WERI-Rb-1 (cell line): ENCODE data around the gene RPRD1A.
"Not testable (repeated sequence)": the region's sequence is repeated elsewhere in the genome, so short reads cannot be mapped to it uniquely, and the experiment has no call there.

Experiments used
- DNase-seq: peaks from one replicate; pipeline ENCODE4 v3.0.0-alpha.2; 2020
- H3K27ac ChIP-seq: fragments of 250-450 bp; sonication (Bioruptor Pico); 2 replicates; pipeline ENCODE4 v1.5.1; 2020; ENCODE audit warnings: mild to moderate bottlenecking, moderate library complexity
- H3K27me3 ChIP-seq: fragments of 250-450 bp; sonication (Bioruptor Pico); 2 replicates; pipeline ENCODE4 v1.5.1; 2021; ENCODE audit warnings: mild to moderate bottlenecking, low read depth, moderate library complexity; ENCODE audit not compliant: insufficient read depth, severe bottlenecking
- H3K36me3 ChIP-seq: fragments of 250-450 bp; sonication (Bioruptor Pico); 2 replicates; pipeline ENCODE4 v1.5.1; 2020; ENCODE audit warnings: mild to moderate bottlenecking, moderate library complexity
- H3K4me3 ChIP-seq: 2 replicates; pipeline ENCODE4 v1.5.1; 2011; ENCODE audit warnings: low read depth, mild to moderate bottlenecking, control low read depth, low read length
- H3K9me3 ChIP-seq: fragments of 250-450 bp; sonication (Bioruptor Pico); 2 replicates; pipeline ENCODE4 v1.5.1; 2021; ENCODE audit warnings: mild to moderate bottlenecking, moderate library complexity; ENCODE audit not compliant: severe bottlenecking
- CTCF ChIP-seq: IDR thresholded peaks from 2 replicates; pipeline ENCODE4 v1.5.1; 2011; ENCODE audit warnings: low read depth, mild to moderate bottlenecking, control low read depth, inconsistent platforms, low read length

RPRD1A gene

GRCh38 chr18:36031903-36032302, 35.5 kb downstream of the RPRD1A start:
- Histone ChIP-seq H3K27ac (no peak overlapping the region), H3K36me3 (peaks cover 18% of the 10 kb centered on the region), H3K4me3 (no peak overlapping the region), H3K27me3 (no peaks in the 10 kb centered on the region), H3K9me3 (no peaks in the 10 kb centered on the region)
- no peak for TF ChIP-seq CTCF
- no peak for DNase-seq

GRCh38 chr18:36031407-36031806, 36.0 kb downstream of the RPRD1A start:
- TF ChIP-seq CTCF: no peak
- H3K27me3 ChIP-seq: no peaks in the 10 kb centered on the region
- no peak overlapping the region for H3K4me3 ChIP-seq
- DNase-seq: no peak
- H3K36me3 ChIP-seq: peaks cover 23% of the 10 kb centered on the region
- no peak overlapping the region for H3K27ac ChIP-seq
- H3K9me3 ChIP-seq: no peaks in the 10 kb centered on the region

- H3K9me3 ChIP-seq: no peaks in the 10 kb centered on the region
- no peaks in the 10 kb centered on the region for H3K27me3 ChIP-seq
- peaks cover 35% of the 10 kb centered on the region for H3K36me3 ChIP-seq
- H3K4me3 ChIP-seq: no peak overlapping the region
- no peak overlapping the region for H3K27ac ChIP-seq
- no peak for TF ChIP-seq CTCF
- DNase-seq: no peak
Measured at GRCh38 chr18:36028859-36029258, 38.5 kb downstream of the RPRD1A start.

GRCh38 chr18:36025025-36025424, 42.3 kb downstream of the RPRD1A start:
- DNase-seq: no peak
- no peak for TF ChIP-seq CTCF
- Histone ChIP-seq H3K27ac (no peak overlapping the region), H3K9me3 (no peaks in the 10 kb centered on the region), H3K27me3 (no peaks in the 10 kb centered on the region), H3K4me3 (no peak overlapping the region), H3K36me3 (peaks cover 28% of the 10 kb centered on the region)

- not testable (repeated sequence) for H3K27me3 ChIP-seq, H3K9me3 ChIP-seq, H3K4me3 ChIP-seq, H3K27ac ChIP-seq, DNase-seq
- H3K36me3 ChIP-seq: peaks cover 28% of the 10 kb centered on the region
Measured at GRCh38 chr18:36024241-36024640, 43.1 kb downstream of the RPRD1A start.

- no peak for TF ChIP-seq CTCF
- Histone ChIP-seq H3K27ac (no peak overlapping the region), H3K9me3 (no peaks in the 10 kb centered on the region), H3K27me3 (no peaks in the 10 kb centered on the region), H3K36me3 (peaks cover 21% of the 10 kb centered on the region), H3K4me3 (no peak overlapping the region)
- DNase-seq: no peak
Measured at GRCh38 chr18:36023336-36023735, 44.0 kb downstream of the RPRD1A start.
